ENCODE measurements around the gene TFEB.

Gene TFEB

DNA sequence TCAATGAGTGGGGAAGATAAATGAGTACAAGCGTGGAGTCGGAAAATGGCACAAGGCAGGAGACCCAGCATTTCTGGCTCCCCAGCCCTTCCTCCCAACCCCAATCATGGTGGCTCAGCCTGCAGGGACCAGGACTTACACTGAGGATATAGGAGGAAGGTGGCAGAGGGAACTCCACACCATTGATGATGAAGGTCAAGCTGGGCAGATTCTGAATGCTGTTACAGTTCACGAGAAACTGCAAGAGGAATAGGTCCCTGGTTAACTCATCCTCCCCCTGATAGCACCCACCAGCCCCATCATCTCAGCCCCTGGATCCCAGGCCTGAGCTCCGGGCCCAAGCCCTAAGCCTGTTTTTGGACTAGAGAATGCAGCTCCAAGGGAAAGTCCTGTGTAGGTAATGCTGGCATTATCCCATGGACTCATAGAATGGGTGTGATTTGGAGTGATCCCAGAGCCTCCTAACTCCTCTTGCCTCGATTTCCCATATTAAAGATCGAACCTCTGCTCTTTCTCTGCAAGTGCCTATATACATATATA is 2.3 kb upstream of the TFEB start:
- no peaks in the 10 kb centered on the region for H3K9me3 ChIP-seq
- in situ Hi-C loops (cut with MboI; ENCODE audit: low sequenced_read_pairs), result no loop called here
- H3K4me1 ChIP-seq, result peaks cover 5% of the 10 kb centered on the region
- H3K4me3 ChIP-seq, result no peak overlapping the region
- DNase-seq (ENCODE audit: low spot score in 2 of 2), result no peak
- H3K36me3 ChIP-seq (replicated peaks), result no peaks in the 10 kb centered on the region
- H3K27me3 ChIP-seq (ENCODE audit: low read depth), result no peaks in the 10 kb centered on the region

DNA sequence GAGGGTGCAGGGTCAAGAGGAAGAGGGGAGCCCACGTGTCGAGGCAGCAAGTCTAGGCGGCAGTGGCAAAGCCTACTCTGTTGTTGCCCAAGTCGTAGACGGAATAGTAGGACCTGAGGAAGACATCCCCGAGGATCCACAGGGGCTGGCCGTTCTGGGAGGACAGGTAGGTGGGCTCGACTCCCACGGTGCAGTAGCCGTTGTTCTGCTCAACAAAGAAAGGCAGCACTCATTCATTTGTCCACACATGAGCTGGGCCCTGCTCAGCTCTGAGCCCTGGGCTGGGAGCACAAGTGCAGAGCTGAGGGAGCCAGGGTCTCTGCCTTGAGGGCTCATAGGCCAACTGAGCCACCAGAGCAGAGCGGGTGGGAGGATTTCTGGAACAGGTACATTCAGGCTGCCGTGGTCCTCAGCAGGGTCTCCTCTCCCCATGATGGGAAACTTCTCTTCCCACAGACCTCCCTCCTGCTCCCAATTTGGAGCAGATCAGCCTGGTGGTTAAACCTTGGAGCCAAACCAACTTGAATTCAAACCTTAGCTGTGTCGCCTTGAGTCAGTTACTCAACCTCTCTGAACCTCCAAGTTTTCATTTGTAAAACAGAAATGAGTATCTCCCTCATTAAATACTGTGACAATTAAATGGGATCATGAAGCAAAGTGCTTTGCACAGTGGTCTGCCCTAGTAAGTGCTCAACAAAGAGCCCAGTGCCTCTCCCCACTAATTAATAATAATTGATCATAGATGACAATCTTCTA is 1.6 kb upstream of the TFEB start:
- Histone ChIP-seq H3K4me3 (no peak overlapping the region), H3K9me3 (no peaks in the 10 kb centered on the region), H3K4me1 (peaks cover 5% of the 10 kb centered on the region), H3K27me3 (ENCODE audit: low read depth) (no peaks in the 10 kb centered on the region), H3K36me3 (replicated peaks) (no peaks in the 10 kb centered on the region; the same call in 1 of the 2 replicates)
- DNase-seq (ENCODE audit: low spot score in 2 of 2), result no peak
- in situ Hi-C loops (cut with MboI; ENCODE audit: low sequenced_read_pairs), result no loop called here

DNA sequence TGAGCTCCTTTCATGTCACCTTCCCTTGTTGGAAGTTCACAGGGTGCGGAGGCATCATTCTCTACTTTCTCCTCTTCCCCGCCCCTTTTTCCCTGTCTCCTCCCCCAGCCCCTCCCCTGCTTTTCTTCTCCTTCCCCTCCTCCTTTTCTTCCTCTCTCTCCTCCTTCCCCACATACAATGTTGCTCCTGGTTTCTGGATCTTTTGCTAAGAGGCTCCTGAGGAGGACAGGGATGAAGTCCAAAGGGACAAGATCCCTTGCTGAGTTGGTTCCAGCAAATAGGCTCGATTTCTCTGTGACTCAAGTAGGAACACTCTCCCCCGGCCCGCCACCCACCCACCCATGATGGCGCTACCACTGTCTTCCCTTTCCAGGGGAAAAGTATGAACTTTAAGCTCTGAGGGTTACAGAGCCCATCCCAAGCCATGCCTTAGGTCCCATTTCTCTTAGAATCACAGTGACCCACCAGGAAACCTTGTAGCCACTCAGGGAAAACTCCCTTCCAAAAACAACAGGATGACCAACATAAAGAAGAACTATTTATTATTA is 852 bp upstream of the TFEB start:
- peaks cover 5% of the 10 kb centered on the region for H3K4me1 ChIP-seq
- no peaks in the 10 kb centered on the region for H3K27me3 ChIP-seq (ENCODE audit: low read depth)
- no peaks in the 10 kb centered on the region for H3K9me3 ChIP-seq
- in situ Hi-C loops (cut with MboI; ENCODE audit: low sequenced_read_pairs), result no loop called here
- no peak overlapping the region for H3K4me3 ChIP-seq
- H3K36me3 ChIP-seq (replicated peaks), result no peaks in the 10 kb centered on the region; the same call in 1 of the 2 replicates
- DNase-seq (ENCODE audit: low spot score in 2 of 2), result peak; percentile 9 to 59

DNA sequence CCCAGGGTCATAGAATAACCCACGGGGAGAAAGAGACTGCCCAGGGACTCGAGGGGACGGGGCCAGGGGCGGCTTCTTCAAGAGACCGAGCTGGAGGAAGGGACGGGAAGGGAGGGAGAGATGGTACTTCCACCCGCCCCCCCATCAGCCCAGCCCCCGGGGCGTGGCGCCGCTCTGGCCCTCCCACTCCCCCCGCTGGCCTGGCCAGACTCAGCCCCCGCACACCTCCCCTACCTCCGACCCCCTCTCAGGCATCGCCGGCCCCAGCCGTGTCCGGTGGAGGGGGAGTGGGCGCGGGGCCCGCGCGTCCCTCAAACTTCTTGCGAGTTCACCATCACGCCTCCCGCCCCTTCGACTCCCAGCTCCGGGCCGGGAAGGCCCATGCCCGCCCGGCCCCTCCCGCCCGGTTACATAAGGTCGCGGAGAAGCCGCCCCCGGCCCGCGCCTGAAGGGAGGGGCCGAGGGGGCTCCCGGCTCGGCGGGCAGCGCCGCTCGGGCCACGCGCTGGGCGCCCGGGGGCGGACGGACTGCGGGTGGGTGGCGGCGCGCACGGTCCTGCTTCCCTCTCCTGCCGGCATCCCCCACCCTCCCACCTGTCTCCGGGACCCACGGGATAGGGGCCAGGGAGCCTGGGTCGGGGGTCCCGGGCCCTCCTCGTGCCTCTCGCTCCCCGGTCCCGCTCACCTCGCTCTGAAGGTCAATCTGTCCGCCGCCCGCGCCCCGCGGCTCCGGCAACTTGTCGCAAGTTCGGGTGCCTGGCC is 562 bp downstream of the TFEB start:
- peaks cover 5% of the 10 kb centered on the region for H3K4me1 ChIP-seq
- no peaks in the 10 kb centered on the region for H3K9me3 ChIP-seq
- H3K4me3 ChIP-seq, result peak overlapping the region; percentile 57
- peak; percentile 71 to 86 for DNase-seq (ENCODE audit: low spot score in 2 of 2)
- H3K27me3 ChIP-seq (ENCODE audit: low read depth), result no peaks in the 10 kb centered on the region
- no peaks in the 10 kb centered on the region; the same call in 1 of the 2 replicates for H3K36me3 ChIP-seq (replicated peaks)
- in situ Hi-C loops (cut with MboI; ENCODE audit: low sequenced_read_pairs), result no loop called here

DNA sequence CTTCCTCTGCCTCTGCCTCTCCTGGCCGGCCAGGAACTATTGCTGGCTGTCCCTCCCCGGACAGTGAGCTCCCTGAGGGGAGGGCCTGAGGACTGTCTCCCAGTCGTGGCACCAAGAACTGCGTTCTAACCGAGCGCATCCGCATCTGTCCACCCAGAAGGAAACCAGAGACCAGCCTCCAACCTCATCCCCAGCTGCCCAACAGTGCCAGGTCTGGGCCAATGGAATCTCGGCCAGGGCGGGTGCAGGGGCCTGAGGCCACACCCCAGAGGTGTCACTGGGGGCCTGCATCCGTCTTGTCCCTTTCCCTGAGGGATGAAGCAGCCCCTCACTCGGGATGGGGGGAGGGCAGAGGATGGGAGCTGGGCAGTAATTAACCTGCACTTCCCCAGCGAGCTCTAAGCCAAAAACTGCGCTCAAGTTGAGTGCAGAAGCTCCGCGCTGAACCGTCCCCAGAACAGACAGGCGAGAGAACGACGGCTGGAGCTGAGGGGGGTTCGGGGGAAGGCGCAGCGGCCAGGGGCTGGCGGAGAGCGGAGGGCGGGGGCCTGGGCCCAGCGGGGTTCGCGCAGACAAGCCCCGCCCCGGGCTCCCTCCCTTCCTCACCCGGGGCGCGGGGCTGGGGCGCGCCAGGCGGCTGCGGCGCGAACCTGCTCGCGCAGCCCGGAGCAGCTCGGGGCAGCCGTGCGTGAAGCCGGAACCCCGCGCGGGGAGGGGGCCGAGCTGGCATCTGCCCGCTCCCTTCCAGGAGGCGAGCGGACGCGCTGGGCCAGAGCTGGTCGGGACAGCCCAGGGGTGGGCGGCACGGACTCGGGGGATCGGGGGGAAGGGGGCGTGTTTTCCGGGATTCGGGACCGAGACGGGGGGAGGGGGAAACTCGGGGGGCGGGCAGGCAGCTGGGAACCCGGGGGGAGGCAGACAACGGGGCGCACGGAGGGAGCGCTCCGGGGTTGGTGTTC is 1.4 kb downstream of the TFEB start:
- in situ Hi-C loops (cut with MboI; ENCODE audit: low sequenced_read_pairs), result no loop called here
- Histone ChIP-seq H3K36me3 (replicated peaks) (no peaks in the 10 kb centered on the region; the same call in 1 of the 2 replicates), H3K4me3 (peak overlapping the region; percentile 57), H3K9me3 (no peaks in the 10 kb centered on the region), H3K27me3 (ENCODE audit: low read depth) (no peaks in the 10 kb centered on the region), H3K4me1 (peaks cover 5% of the 10 kb centered on the region)
- DNase-seq (ENCODE audit: low spot score in 2 of 2), result peak; percentile 43 to 72

DNA sequence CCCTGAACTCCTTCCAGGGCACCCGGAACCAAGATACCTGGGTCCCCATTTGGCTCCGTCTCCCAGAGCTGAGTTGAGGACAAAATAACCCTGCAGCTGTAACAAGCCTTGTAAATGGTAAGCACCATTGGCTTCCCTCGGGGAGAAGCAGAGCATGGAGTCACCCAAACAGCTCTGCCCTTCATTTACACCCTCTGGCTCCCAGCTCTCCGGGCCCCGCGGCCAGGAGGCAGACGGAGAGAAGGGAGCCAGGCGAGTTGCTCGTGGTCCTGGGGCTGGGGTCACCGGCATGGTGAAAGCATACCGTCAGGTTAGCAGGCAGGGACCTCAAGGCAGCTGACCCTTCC is 2.1 kb downstream of the TFEB start:
- Histone ChIP-seq H3K4me1 (peaks cover 5% of the 10 kb centered on the region), H3K27me3 (ENCODE audit: low read depth) (no peaks in the 10 kb centered on the region), H3K36me3 (replicated peaks) (no peaks in the 10 kb centered on the region; the same call in 1 of the 2 replicates), H3K4me3 (peak overlapping the region; percentile 57), H3K9me3 (no peaks in the 10 kb centered on the region)
- in situ Hi-C loops (cut with MboI; ENCODE audit: low sequenced_read_pairs), result no loop called here
- no peak for DNase-seq (ENCODE audit: low spot score in 2 of 2)

DNA sequence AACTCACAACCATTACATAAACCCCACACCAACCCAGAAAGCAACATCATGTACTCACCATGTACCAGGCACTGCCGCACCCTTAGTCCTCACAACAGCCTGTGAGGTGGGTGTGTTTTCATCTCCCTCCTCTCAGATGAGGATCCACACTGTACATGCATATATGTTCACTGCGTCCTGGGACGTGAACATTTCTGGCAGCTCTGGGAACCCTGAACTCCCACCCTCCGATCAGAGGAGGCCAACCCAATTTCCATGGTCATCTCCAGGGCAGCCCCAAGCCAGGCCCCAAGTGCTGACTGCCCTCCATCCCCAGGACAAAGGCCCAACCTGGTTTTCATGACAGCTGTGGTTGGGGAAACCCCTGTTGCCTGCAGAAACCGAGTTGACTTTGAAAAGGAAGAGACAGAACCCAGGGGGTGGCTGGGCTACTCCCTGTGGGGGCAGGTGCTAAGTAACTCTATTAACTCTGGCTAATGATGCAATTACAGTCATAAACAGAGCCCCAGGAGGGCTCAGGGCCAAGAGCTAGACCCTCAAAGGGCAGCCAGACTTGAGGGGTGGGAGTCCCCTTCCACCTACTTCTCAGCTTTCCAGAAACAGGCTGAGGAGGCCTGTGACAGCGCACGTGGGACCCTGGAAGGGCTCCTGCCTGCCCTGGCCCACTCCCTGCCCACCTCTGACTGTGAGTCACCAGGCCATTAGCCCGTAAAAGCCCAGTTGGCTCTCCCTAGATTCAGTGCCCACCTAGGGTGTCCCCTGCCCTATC is 2.6 kb downstream of the TFEB start:
- Histone ChIP-seq H3K9me3 (no peaks in the 10 kb centered on the region), H3K36me3 (replicated peaks) (no peaks in the 10 kb centered on the region; the same call in 1 of the 2 replicates), H3K4me1 (peaks cover 5% of the 10 kb centered on the region), H3K4me3 (no peak overlapping the region), H3K27me3 (ENCODE audit: low read depth) (no peaks in the 10 kb centered on the region)
- no peak for DNase-seq (ENCODE audit: low spot score in 2 of 2)
- in situ Hi-C loops (cut with MboI; ENCODE audit: low sequenced_read_pairs), result no loop called here

DNA sequence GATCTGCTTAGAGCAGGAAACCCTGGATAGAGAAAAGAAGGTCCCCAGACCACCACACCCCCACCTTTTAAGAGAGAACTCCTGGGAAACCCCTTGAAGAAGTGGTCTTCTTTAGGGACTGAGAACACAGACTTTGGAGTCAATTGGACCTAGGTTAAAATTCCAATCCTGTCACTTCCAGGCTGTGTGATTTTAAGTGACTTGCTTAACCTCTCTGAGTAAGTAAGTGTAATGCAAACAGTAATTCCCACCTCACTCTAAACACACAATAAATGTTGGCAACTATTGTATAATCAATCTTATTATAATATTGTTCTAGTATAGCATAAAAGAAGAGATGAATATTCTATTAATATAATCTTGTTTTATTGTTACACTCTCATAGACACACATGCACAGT is 3.3 kb downstream of the TFEB start:
- Histone ChIP-seq H3K36me3 (replicated peaks) (no peaks in the 10 kb centered on the region; the same call in 1 of the 2 replicates), H3K9me3 (no peaks in the 10 kb centered on the region), H3K27me3 (ENCODE audit: low read depth) (no peaks in the 10 kb centered on the region), H3K4me1 (peaks cover 5% of the 10 kb centered on the region), H3K4me3 (no peak overlapping the region)
- in situ Hi-C loops (cut with MboI; ENCODE audit: low sequenced_read_pairs), result no loop called here
- DNase-seq (ENCODE audit: low spot score in 2 of 2), result no peak

DNA sequence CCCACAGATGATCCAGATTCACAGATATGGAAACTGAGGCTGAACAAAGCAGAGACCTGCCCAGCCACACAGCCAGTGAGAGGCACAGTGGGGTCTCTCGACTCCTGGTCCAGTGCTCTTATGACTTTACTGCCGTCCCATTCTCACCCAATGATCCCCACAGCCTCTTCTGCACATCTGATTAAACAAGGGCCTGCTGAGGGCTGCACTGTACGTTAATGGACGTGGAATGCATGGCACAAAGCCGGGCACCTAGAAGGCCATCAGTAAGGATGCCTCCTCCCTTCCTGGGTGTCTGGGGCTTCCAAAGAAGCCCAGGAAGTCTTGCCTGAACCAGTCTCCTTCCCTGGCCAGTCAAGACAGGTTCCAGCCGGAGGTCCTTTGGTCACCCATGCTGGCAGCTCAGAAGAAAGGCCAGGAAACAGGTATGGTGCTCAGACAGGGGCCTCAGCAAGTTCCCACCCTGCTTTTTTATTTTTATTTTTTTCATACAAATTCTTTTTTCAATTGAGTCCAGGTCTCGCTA is 3.8 kb downstream of the TFEB start:
- H3K4me3 ChIP-seq, result no peak overlapping the region
- no peaks in the 10 kb centered on the region; the same call in 1 of the 2 replicates for H3K36me3 ChIP-seq (replicated peaks)
- peaks cover 5% of the 10 kb centered on the region for H3K4me1 ChIP-seq
- in situ Hi-C loops (cut with MboI; ENCODE audit: low sequenced_read_pairs), result no loop called here
- no peaks in the 10 kb centered on the region for H3K27me3 ChIP-seq (ENCODE audit: low read depth)
- H3K9me3 ChIP-seq, result no peaks in the 10 kb centered on the region
- DNase-seq (ENCODE audit: low spot score in 2 of 2), result no peak

DNA sequence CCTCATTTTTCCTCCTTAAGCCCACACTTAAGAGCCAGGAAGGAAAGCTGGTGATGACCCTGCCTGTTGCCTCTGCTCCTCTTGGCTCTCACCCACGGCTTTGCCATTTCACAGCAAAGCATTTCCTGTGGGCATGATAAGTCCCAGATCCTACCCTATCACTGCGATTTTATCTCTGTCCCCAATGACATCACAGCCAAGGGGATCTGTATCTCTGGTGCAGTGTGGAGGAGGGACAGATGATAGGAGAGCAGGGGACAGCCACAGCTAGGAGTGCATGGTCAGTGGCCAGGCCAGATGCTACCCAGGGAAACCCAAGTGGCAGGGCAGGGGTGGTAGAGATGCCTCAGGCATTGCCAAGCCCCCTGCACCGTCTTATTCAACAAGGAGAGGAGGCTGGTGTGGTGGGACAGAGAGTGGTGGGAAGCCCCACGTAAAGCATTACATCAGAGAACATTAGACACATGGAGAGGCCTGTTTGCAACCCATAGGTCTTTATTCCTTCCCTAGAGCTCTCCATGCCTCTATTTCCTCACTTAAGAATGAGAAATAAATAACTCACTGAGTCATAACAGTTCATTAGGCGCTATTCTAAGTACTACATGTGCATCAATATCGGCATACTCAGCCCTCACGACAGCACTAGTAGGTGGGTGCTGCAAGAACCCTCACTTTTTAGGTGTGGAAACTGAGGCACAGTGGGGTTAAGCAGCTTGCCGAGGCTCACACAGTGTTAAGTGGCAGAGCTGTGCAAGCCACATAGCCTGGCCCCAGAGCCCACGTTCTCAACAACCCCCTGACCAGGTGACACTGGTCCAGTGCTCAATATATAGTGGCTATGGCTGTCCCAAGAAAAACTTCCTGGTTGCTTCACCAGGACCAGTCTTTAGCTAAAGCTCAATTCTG is 4.6 kb downstream of the TFEB start:
- in situ Hi-C loops (cut with MboI; ENCODE audit: low sequenced_read_pairs), result no loop called here
- H3K27me3 ChIP-seq (ENCODE audit: low read depth), result no peaks in the 10 kb centered on the region
- no peak for DNase-seq (ENCODE audit: low spot score in 2 of 2)
- H3K36me3 ChIP-seq (replicated peaks), result no peaks in the 10 kb centered on the region; the same call in 1 of the 2 replicates
- no peak overlapping the region for H3K4me3 ChIP-seq
- peaks cover 3% of the 10 kb centered on the region for H3K4me1 ChIP-seq
- H3K9me3 ChIP-seq, result no peaks in the 10 kb centered on the region

DNA sequence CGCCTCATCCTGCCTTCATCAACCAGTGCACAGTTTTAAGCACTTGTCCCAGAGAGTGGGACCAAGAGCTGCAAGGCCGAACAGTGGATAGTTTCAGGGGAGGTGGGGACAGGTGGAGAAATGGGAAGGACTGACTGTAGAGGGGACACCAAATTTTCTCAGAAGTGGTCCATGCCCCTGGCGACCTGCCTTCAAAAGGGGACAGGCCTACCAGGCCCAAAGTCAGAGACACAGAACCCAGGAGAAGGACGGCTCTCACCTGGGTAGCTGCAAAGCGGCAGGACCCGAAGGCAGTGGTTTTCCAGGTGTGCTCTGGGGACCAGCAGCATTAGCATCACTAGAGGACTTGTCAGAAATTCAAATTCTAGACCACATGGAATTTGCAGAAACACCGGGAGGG is 5.8 kb downstream of the TFEB start:
- in situ Hi-C loops (cut with MboI; ENCODE audit: low sequenced_read_pairs), result no loop called here
- H3K9me3 ChIP-seq, result no peaks in the 10 kb centered on the region

More for the DNA sequence above, 5.8 kb downstream of the TFEB start:
- Histone ChIP-seq H3K4me3 (no peak overlapping the region), H3K27me3 (ENCODE audit: low read depth) (no peaks in the 10 kb centered on the region), H3K36me3 (replicated peaks) (no peaks in the 10 kb centered on the region; the same call in 1 of the 2 replicates), H3K4me1 (no peaks in the 10 kb centered on the region)
- DNase-seq (ENCODE audit: low spot score in 2 of 2), result no peak

Data from HAP-1 (cell line).